NCI-H774 (cell line): ENCODE results near the gene VIPAS39.
A peak's percentile ranks its signal among the peaks of the same experiment; 100 is the strongest.

Experiments used
- DNase-seq: peaks from one replicate; lab custom pipeline; 2025; lab: John Stamatoyannopoulos, UW

VIPAS39 gene

DNA sequence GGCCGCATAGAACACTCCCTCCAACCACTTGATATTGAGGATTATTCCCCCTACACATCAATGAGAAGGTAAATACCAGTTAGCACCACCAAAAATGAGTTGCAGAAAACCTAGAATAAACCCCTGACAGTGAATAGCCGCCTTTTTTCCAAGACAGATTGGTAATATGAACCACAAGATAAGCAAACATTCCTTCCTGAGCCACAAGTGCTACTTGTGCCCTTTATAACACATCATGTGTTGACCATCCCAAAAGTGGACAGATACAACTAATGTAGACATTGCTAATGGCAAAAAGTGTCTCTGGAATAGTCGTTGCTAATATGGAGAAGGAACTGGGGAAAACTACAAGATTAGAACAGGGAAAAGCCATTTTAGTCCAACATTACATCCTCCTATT lies 51.3 kb downstream of the VIPAS39 start:
- DNase-seq = no peak

DNA sequence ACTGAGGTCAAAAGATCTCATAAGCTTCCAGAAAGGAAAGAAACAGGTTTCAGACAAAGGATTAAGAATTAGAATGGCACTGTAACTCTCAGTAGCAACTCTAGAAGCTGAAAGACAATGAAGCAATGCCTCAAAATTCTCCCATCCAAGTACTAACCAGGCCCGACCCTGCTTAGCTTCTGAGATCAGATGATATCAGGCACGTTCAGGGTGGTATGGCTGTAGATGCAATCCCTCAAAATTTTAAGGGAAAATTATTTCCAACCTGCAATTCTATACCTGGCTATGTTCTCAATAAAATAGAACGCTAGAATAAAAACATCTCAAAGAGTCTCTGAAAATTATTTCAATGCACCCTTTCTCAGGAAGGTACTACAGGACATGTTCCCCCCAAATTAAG lies 53.6 kb downstream of the VIPAS39 start:
- DNase-seq = no peak

GRCh38 chr14:77400216-77400615 lies 57.2 kb downstream of the VIPAS39 start:
- DNase-seq = no peak

- DNase-seq = no peak
These were observed 67.2 kb downstream of the VIPAS39 start for GRCh38 chr14:77390188-77390587.

DNA sequence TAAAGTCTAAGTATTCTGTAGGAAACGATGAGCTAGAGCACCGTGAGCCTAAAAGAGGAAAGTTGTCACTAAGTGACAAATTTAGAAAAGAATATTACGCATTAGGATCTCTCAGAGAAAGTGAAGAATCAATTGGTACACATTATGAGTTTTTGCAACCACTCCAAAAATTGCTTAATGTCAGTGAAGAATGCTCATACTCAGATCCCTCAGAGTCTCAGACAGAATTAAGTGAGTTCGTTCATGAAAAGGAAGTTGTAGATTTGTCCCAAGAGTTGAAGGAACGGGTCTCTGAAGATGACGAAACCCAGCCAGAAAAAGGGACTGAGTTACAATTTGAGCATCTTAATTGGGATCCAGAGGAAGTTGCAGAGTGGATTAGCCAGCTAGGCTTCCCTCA lies 78.7 kb downstream of the VIPAS39 start:
- no peak for DNase-seq

DNA sequence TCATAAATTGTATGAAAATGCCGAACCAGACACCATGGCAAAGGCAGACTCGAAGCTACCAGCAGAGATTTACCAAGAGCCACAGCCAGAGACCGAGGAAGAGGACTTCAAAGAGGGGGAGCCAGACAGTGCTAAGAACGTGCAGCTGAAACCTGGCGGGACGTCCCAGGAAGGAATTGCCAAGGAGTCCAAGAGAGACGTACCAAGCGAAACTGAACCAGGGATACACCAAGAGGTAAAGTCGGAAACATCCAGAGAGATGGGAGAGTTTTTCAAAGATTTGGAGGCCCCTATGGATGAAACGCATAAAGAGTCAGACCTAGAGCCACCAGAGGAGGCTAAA lies 79.9 kb downstream of the VIPAS39 start:
- no peak for DNase-seq

DNA sequence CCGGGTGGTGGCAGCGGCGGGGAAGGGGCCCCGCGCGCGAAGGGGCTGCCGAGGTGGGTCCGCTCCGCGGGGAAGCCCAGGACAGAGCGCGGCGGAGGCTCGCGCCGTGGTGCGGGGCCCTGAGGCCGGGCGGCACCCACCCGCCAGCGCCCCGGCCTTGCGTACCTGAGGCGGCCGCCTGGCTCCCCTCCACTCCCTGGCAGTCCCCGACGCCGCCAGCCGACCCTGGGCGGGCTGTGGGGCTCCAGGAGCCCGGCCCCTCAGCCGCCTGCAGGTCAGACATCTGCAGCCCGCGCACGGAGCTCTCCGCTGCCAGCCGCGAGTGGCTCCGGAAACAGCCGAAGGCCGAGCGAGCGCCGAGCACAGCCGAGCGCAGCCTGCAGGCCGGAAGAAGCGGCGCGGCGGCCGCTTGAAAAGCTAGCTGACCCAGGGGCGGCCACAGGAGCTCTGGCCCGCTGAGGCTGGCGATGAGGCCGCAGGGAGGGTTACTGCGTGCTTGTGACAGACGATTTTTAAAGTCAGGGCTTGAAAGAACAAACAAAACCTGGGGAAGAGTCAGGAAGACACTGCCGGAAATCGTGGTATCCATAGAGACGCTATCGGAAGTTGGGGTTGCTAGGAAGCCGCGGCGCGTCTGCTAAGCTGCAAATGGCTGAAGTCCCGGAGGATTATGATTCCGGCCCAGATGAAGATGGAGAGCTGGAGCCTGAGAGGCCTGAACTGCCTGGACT lies 80.5 kb downstream of the VIPAS39 start, which contains the start of the genes SAMD15 and TMED8:
TSS of gene SAMD15 (plus strand) at position 609 of the 731 bp plus-strand sequence. CDS start at position 649, 40 bp downstream.
TSS of gene TMED8 (minus strand) at position 324 of the 731 bp plus-strand sequence. CDS start at position 283, 41 bp downstream.
- DNase-seq = peak; percentile 51
